ENCODE results near the gene OPRD1. TPM values are rescaled to one million over a fixed set of nuclear protein-coding genes. Genes with fewer than 3 reads are reported as not detected.
"Not testable (repeated sequence)": the region's sequence is repeated elsewhere in the genome, so short reads cannot be mapped to it uniquely, and the experiment has no call there.

The OPRD1 gene
- total RNA-seq, 4 donors from 2014 or later: not detected

DNA sequence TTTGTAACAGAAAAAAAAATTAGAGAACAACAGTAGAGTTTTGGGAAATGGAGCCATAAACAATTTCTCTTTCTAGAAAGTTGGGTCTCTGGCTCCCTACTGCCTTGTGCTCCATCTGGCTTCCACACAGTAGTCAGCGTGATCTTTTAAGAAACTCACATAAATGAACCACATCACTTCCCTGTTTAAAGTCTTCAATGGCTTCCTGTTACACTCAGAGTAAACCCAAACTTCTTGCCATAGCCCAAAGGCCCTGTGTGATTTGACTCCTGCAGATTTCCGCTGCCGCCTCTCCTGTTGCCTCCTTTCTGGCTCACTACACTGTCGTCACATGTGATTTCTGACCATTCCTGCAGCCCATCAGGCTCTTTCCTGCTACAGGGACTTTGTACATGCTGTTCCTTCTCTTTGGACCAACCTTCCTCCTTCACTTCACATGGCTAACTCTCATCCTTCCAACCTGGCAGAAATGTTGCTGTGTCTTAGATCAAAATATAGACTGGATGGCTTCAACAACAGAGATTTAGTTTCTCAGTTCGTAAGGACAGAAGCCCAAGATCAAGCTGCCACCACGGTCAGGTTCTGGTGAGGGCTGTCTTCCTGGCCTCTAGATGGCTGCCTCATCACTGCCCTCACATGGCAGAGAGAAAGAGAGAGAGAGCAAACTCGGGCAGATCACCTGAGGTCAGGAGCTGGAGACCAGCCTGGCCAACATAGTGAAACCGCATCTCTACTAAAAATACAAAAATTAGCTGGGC is 34.0 kb downstream of the OPRD1 start:
- H3K4me3 ChIP-seq (ENCODE audit: low read depth, poor library complexity, severe bottlenecking): no peak overlapping the region
- DNase-seq (ENCODE audit: low spot score in 2 of 2): no peak
- TF ChIP-seq CTCF (IDR thresholded peaks at IDR 0.05) (no peak), POLR2A (IDR thresholded peaks at IDR 0.05) (no peak)
- intact Hi-C loops (cut with DNase I; ENCODE audit: low total_unique reads): no loop called here
- 52 to 54% methylated on average over 8 of the region's 8 CpGs for WGBS, 2 donors

DNA sequence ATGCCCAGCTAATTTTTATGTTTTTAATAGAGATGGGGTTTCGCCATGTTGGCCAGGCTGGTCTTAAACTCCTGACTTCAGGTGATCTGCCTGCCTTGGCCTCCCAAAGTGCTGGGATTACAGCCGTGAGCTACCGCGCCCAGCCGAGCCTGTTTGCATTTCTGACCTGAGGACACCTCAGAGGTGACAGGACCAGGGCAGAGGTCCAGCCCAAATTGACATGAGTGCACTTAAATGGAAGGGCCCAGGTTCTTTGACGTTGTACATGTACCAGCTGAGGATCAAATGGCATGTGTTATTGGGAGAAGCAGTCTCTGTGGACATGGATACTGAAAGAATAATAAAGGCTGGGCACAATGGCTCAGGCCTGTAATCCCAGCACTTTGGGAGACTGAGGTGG is 35.2 kb downstream of the OPRD1 start:
- DNase-seq (ENCODE audit: low spot score in 2 of 2); H3K4me3 ChIP-seq (ENCODE audit: low read depth, poor library complexity, severe bottlenecking); intact Hi-C loops (cut with DNase I; ENCODE audit: low total_unique reads): not testable (repeated sequence)
- 87 to 98% methylated on average over 6 of the region's 6 CpGs for WGBS, 2 donors

GRCh38 chr1:28848416-28848815 is 36.4 kb downstream of the OPRD1 start:
- no peak for DNase-seq (ENCODE audit: low spot score in 2 of 2)
- intact Hi-C loops (cut with DNase I; ENCODE audit: low total_unique reads): no loop called here
- WGBS, 2 donors: 87 to 89% methylated on average over 3 of the region's 3 CpGs
- TF ChIP-seq CTCF (IDR thresholded peaks at IDR 0.05) (no peak), POLR2A (IDR thresholded peaks at IDR 0.05) (no peak)
- H3K4me3 ChIP-seq (ENCODE audit: low read depth, poor library complexity, severe bottlenecking): no peak overlapping the region

DNA sequence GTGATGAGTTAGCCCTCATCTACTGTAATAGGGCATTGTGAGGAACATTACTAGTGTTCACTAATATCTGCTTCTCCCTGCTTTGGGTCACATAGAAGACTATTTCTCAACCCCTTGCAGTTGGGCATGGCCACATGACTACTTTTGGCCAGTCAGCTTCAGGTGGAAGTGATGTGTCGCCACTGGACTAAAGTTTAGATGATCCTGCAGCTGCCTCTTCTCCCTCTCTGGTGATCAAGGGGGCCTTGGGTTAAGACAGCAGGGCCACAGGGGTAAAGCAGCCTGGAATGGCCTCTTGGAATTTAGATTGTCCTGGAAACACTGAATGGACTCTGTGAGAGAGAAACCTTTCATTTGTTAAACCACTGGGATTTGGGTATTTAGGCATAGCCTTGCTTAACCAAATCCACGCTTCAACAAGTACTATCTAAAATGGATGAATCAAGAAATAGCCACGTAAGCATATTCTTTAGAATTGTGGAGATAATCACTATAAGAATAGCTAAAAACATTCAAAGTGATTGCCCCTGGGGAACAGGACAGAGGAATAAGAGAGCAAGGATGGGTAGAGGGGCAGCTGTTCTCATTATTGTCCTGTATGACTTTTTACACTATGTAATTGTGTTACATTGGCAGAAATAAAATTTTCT is 41.2 kb downstream of the OPRD1 start:
- 85 to 88% methylated on average over 3 of the region's 3 CpGs for WGBS, 2 donors
- intact Hi-C loops (cut with DNase I; ENCODE audit: low total_unique reads): no loop called here
- no peak for TF ChIP-seq POLR2A (IDR thresholded peaks at IDR 0.05)
- no peak for TF ChIP-seq CTCF (IDR thresholded peaks at IDR 0.05)
- no peak overlapping the region for H3K4me3 ChIP-seq (ENCODE audit: low read depth, poor library complexity, severe bottlenecking)
- DNase-seq (ENCODE audit: low spot score in 2 of 2): no peak

DNA sequence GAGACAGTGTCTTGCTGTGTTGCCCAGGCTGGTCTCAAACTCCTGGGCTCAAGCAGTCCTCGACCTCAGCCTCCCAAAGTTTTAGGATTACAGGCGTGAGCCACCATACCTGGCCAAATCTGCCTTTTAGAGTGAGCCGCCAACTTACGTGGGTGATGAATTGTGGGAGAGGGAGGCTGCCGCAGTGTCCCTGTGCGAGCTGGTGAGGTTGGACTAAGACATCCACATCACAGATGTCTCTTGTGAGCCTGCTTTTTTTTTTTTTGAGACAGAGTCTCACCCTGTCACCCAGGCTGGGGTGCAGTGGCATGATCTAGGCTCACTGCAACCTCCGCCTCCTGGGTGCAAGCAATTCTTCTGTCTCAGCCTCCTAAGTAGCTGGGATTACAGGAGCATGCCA is 42.4 kb downstream of the OPRD1 start:
- intact Hi-C loops (cut with DNase I; ENCODE audit: low total_unique reads); H3K4me3 ChIP-seq (ENCODE audit: low read depth, poor library complexity, severe bottlenecking); DNase-seq (ENCODE audit: low spot score in 2 of 2): not testable (repeated sequence)
- WGBS, 2 donors: 88 to 94% methylated on average over 7 of the region's 7 CpGs

- WGBS, 2 donors: 65 to 66% methylated on average over 8 of the region's 8 CpGs
- TF ChIP-seq POLR2A (IDR thresholded peaks at IDR 0.05): no peak
- no peak for TF ChIP-seq CTCF (IDR thresholded peaks at IDR 0.05)
- H3K4me3 ChIP-seq (ENCODE audit: low read depth, poor library complexity, severe bottlenecking): no peak overlapping the region
- intact Hi-C loops (cut with DNase I; ENCODE audit: low total_unique reads): no loop called here
- no peak for DNase-seq (ENCODE audit: low spot score in 2 of 2)
Measured at GRCh38 chr1:28855046-28855445, 43.1 kb downstream of the OPRD1 start.

All from lower leg skin (tissue), 4 donors.